Bronchial epithelial cell (primary cell): Measurements from ENCODE around the gene MTCH1. TPM values are rescaled to one million over a fixed set of nuclear protein-coding genes. Genes with fewer than 3 reads are reported as not detected.
A peak's percentile ranks its signal among the peaks of the same experiment; 100 is the strongest.

ENCODE experiments used
- DNase-seq: peaks from one replicate; pipeline ENCODE4 v3.0.0-alpha.2; 2010; ENCODE audit warnings: low read depth
- FAIRE-seq: peaks from 2 replicates; lab custom pipeline; 2011; peaks lifted over from hg19 to GRCh38; lab: Jason Lieb, UNC
- H3K27me3 ChIP-seq: 2 replicates; pipeline ENCODE4 v1.5.1; 2011; ENCODE audit warnings: low read length; ENCODE audit not compliant: control insufficient read depth, insufficient read depth
- H3K36me3 ChIP-seq: 2 replicates; pipeline ENCODE4 v1.5.1; 2011; ENCODE audit warnings: low read length; ENCODE audit not compliant: control insufficient read depth, insufficient read depth
- H3K4me3 ChIP-seq: 2 replicates; pipeline ENCODE4 v1.5.1; 2011; ENCODE audit warnings: mild to moderate bottlenecking, low read depth, low read length, control low read depth
- CTCF ChIP-seq: IDR thresholded peaks from 2 replicates; pipeline ENCODE4 v1.5.1; 2011; ENCODE audit warnings: mild to moderate bottlenecking, moderate library complexity, low read length, control low read depth, inconsistent platforms; ENCODE audit not compliant: insufficient read depth, severe bottlenecking
- total RNA-seq: library from RNA; depleted of rRNA; stranded (reverse); fragments of >200 nt; gene quantifications from 2 replicates; pipeline ENCODE4 v1.2.1, GENCODE V29; 2014

MTCH1 gene
- total RNA-seq, 1 donor from 2014 or later = 156 TPM

DNA sequence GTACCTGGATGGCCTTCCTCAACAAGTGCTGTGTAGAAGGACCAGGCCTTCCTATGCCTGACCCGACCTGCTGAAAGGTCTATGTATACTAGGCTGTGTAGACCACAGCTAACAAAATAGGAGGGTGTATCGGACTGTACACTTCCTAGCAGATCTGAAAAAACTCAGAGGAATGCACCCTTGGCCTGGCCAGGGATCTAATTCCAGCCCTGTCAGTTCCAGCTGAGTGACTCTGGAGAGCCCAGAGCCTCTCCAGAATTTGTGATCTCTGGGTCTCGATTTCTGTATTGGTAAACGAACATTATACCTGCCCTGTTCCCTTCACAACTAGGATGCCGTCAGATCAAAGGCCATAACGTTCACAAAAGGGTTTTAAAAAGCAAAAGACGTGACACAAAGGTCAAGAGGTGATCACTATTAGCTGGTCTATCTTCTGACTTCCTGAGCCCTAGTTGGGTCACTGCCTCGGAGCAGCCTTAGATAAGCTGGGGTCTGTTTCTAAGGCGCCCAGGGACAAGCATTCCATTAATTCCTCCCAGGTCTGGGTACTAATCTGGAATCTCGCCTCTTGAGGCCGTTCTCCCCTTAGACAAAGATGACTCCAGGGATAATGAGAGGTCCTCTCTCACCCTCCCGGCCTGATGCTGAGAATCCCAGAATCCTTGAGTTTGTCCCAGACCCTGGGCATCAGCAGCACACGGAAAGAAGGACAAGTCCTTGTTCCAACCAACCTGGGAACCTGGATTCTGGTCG is 13.9 kb downstream of the MTCH1 start:
- DNase-seq = no peak
- H3K27me3 ChIP-seq = no peaks in the 10 kb centered on the region
- FAIRE-seq = no peak
- TF ChIP-seq CTCF = no peak
- H3K36me3 ChIP-seq = peaks cover 44% of the 10 kb centered on the region
- H3K4me3 ChIP-seq = no peak overlapping the region

GRCh38 chr6:36970892-36971842 is 14.8 kb downstream of the MTCH1 start:
- Histone ChIP-seq H3K27me3 (no peaks in the 10 kb centered on the region), H3K36me3 (peaks cover 38% of the 10 kb centered on the region), H3K4me3 (no peak overlapping the region)
- DNase-seq (no peak), FAIRE-seq (no peak)
- TF ChIP-seq CTCF = no peak

- H3K36me3 ChIP-seq = peaks cover 31% of the 10 kb centered on the region
- FAIRE-seq = no peak
- no peak for DNase-seq
- H3K27me3 ChIP-seq = no peaks in the 10 kb centered on the region
- H3K4me3 ChIP-seq = no peak overlapping the region
- TF ChIP-seq CTCF = no peak
Observed at GRCh38 chr6:36969988-36970891, 15.8 kb downstream of the MTCH1 start.

- no peaks in the 10 kb centered on the region for H3K27me3 ChIP-seq
- no peak for TF ChIP-seq CTCF
- FAIRE-seq (peak; percentile 28), DNase-seq (no peak)
- no peak overlapping the region for H3K4me3 ChIP-seq
- peaks cover 29% of the 10 kb centered on the region for H3K36me3 ChIP-seq
Observed at GRCh38 chr6:36969240-36969691, 16.7 kb downstream of the MTCH1 start.

- DNase-seq = peak; percentile 50
- Histone ChIP-seq H3K36me3 (peaks cover 29% of the 10 kb centered on the region), H3K27me3 (no peaks in the 10 kb centered on the region), H3K4me3 (no peak overlapping the region)
- peak; percentile 13 for FAIRE-seq
- TF ChIP-seq CTCF = no peak
Observed at GRCh38 chr6:36968266-36968977, 17.6 kb downstream of the MTCH1 start.
